H9 (cell line): ENCODE data around the gene WIPI1. TPM values are rescaled to one million over a fixed set of nuclear protein-coding genes. Genes with fewer than 3 reads are reported as not detected.

Experiments
- DNase-seq: peaks from one replicate; pipeline ENCODE4 v3.0.0-alpha.2; 2017
- H2AFZ ChIP-seq: one replicate; pipeline ENCODE4 v1.6.1; 2013; ENCODE audit warnings: mild to moderate bottlenecking, low read length, control low read depth, moderate library complexity
- H2AK5ac ChIP-seq: 2 replicates; pipeline ENCODE4 v1.6.1; 2013; ENCODE audit warnings: low read length, control low read depth, mixed read lengths; ENCODE audit not compliant: insufficient read length
- H2BK120ac ChIP-seq: one replicate; pipeline ENCODE4 v1.6.1; 2013; ENCODE audit warnings: low read depth, mild to moderate bottlenecking, low read length, control low read depth, inconsistent platforms; ENCODE audit not compliant: poor library complexity, severe bottlenecking
- H2BK12ac ChIP-seq: 2 replicates; pipeline ENCODE4 v1.6.1; 2013; ENCODE audit warnings: low read length, control low read depth, mixed read lengths, low read depth; ENCODE audit not compliant: insufficient read length
- H2BK15ac ChIP-seq: 2 replicates; pipeline ENCODE4 v1.6.1; 2013; ENCODE audit warnings: low read depth, low read length, control low read depth
- H2BK20ac ChIP-seq: one replicate; pipeline ENCODE4 v1.6.1; 2013; ENCODE audit warnings: low read depth, mild to moderate bottlenecking, low read length, control low read depth, inconsistent platforms; ENCODE audit not compliant: poor library complexity, severe bottlenecking
- H2BK5ac ChIP-seq: 2 replicates; pipeline ENCODE4 v1.6.1; 2013; ENCODE audit warnings: low read length, control low read depth, mixed read lengths; ENCODE audit not compliant: insufficient read length
- H3K14ac ChIP-seq: 2 replicates; pipeline ENCODE4 v1.6.1; 2013; ENCODE audit warnings: low read length, control low read depth; ENCODE audit not compliant: insufficient read depth
- H3K18ac ChIP-seq: 2 replicates; pipeline ENCODE4 v1.6.1; 2013; ENCODE audit warnings: low read depth, mild to moderate bottlenecking, mixed read lengths, low read length, control low read depth; ENCODE audit not compliant: insufficient read length
- H3K23ac ChIP-seq: 2 replicates; pipeline ENCODE4 v1.6.1; 2013; ENCODE audit warnings: low read length, control low read depth, mixed read lengths, low read depth; ENCODE audit not compliant: insufficient read length
- H3K23me2 ChIP-seq: 2 replicates; pipeline ENCODE4 v1.6.1; 2013; ENCODE audit warnings: low read depth, mild to moderate bottlenecking, mixed read lengths, low read length, control low read depth; ENCODE audit not compliant: insufficient read length, poor library complexity, severe bottlenecking
- H3K27ac ChIP-seq: 2 replicates; pipeline ENCODE4 v1.5.1; 2013; ENCODE audit warnings: low read length, control low read depth, mixed read lengths, low read depth; ENCODE audit not compliant: insufficient read length
- H3K27me3 ChIP-seq: 2 replicates; pipeline ENCODE4 v1.6.1; 2013; ENCODE audit warnings: low read length, control low read depth, inconsistent platforms; ENCODE audit not compliant: insufficient read depth
- H3K4ac ChIP-seq: 2 replicates; pipeline ENCODE4 v1.6.1; 2013; ENCODE audit warnings: low read depth, mild to moderate bottlenecking, control low read depth, inconsistent platforms, low read length, moderate library complexity
- H3K4me1 ChIP-seq: 2 replicates; pipeline ENCODE4 v1.6.1; 2013; ENCODE audit warnings: low read length, control low read depth, inconsistent platforms; ENCODE audit not compliant: insufficient read depth
- H3K4me2 ChIP-seq: 2 replicates; pipeline ENCODE4 v1.6.1; 2013; ENCODE audit warnings: low read length, control low read depth, mixed read lengths; ENCODE audit not compliant: insufficient read length, insufficient read depth
- H3K56ac ChIP-seq: 2 replicates; pipeline ENCODE4 v1.6.1; 2013; ENCODE audit warnings: low read depth, mild to moderate bottlenecking, mixed read lengths, low read length, control low read depth; ENCODE audit not compliant: insufficient read length
- H3K79me1 ChIP-seq: 2 replicates; pipeline ENCODE4 v1.6.1; 2013; ENCODE audit warnings: low read depth, mild to moderate bottlenecking, moderate library complexity, low read length, control low read depth, inconsistent platforms; ENCODE audit not compliant: insufficient read depth, poor library complexity, severe bottlenecking
- H3K79me2 ChIP-seq: 2 replicates; pipeline ENCODE4 v1.6.1; 2013; ENCODE audit warnings: low read length, control low read depth, inconsistent platforms; ENCODE audit not compliant: insufficient read depth
- H3K9ac ChIP-seq: 2 replicates; pipeline ENCODE4 v1.6.1; 2013; ENCODE audit warnings: low read length, control low read depth, mixed read lengths; ENCODE audit not compliant: insufficient read length; ENCODE audit errors: extremely low read depth
- H3K9me3 ChIP-seq: one replicate; pipeline ENCODE4 v1.6.1; 2013; ENCODE audit warnings: low read depth, low read length, inconsistent platforms; ENCODE audit not compliant: control insufficient read depth
- H3T11ph ChIP-seq: one replicate; pipeline ENCODE4 v1.6.1; 2013; ENCODE audit warnings: mild to moderate bottlenecking, low read length, control low read depth, inconsistent platforms
- H4K20me1 ChIP-seq: one replicate; pipeline ENCODE4 v1.6.1; 2013; ENCODE audit not compliant: control insufficient read depth, insufficient read length, insufficient read depth
- H4K5ac ChIP-seq: 2 replicates; pipeline ENCODE4 v1.6.1; 2013; ENCODE audit warnings: low read depth, mild to moderate bottlenecking, mixed read lengths, low read length, control low read depth; ENCODE audit not compliant: insufficient read length
- H4K8ac ChIP-seq: replicated peaks from 2 replicates; pipeline ENCODE4 v1.6.1; 2013; ENCODE audit warnings: low read length, control low read depth, mixed read lengths, low read depth; ENCODE audit not compliant: insufficient read length
- H4K91ac ChIP-seq: 2 replicates; pipeline ENCODE4 v1.6.1; 2013; ENCODE audit warnings: low read depth, mild to moderate bottlenecking, moderate library complexity, mixed read lengths, low read length, control low read depth; ENCODE audit not compliant: insufficient read length
- H3K27ac Mint-ChIP-seq, 3 experiments: 2 replicates in 2 of 3; 3 replicates in 1 of 3; pipeline ENCODE4 v1.8.0; 2020 to 2021; ENCODE audit warnings: mixed read lengths in 3 of 3, mild to moderate bottlenecking in 1 of 3, moderate library complexity in 1 of 3
- H3K27me3 Mint-ChIP-seq: 2 replicates; pipeline ENCODE4 v1.8.0; 2021; ENCODE audit warnings: low read depth, mild to moderate bottlenecking, moderate library complexity, mixed read lengths
- H3K36me3 Mint-ChIP-seq, 3 experiments: 2 replicates in 2 of 3; 3 replicates in 1 of 3; pipeline ENCODE4 v1.8.0; 2020 to 2021; ENCODE audit warnings: low read depth in 3 of 3, mixed read lengths in 3 of 3; ENCODE audit not compliant: insufficient read depth in 1 of 3
- H3K4me1 Mint-ChIP-seq, 2 experiments: 2 replicates each; pipeline ENCODE4 v1.8.0; 2020; ENCODE audit warnings: mixed read lengths in 2 of 2
- H3K4me3 Mint-ChIP-seq, 2 experiments: 2 replicates in 1 of 2; 3 replicates in 1 of 2; pipeline ENCODE4 v1.8.0; 2020 to 2021; ENCODE audit warnings: mild to moderate bottlenecking in 2 of 2, mixed read lengths in 2 of 2, moderate library complexity in 1 of 2
- H3K9me3 Mint-ChIP-seq, 2 experiments: 2 replicates in 1 of 2; 3 replicates in 1 of 2; pipeline ENCODE4 v1.8.0; 2020; ENCODE audit warnings: mild to moderate bottlenecking in 2 of 2, mixed read lengths in 2 of 2, moderate library complexity in 1 of 2
- CTCF ChIP-seq: fragments of 200-600 bp; sonication (generic); conservative IDR thresholded peaks from 3 replicates; pipeline ENCODE4 v1.8.0; 2021; ENCODE audit warnings: antibody characterized with exemption, mild to moderate bottlenecking
- WGBS: extraction: QIAGEN DNeasy Blood & Tissue Kit; methylation state at CpG from one replicate; pipeline ENCODE4 v1.1.7; 2013; ENCODE audit warnings: missing lambda C conversion rate, low lambda C conversion rate, mixed read lengths; ENCODE audit not compliant: insufficient read length; ENCODE audit errors: extremely low coverage; 5-methylcytosine and 5-hydroxymethylcytosine counted together
- total RNA-seq: library from RNA; stranded (reverse); gene quantifications from 2 replicates; pipeline ENCODE4 v1.2.1, GENCODE V29; 2021

Gene WIPI1
- total RNA-seq, 1 experiment from 2014 or later: 15.4 TPM

GRCh38 chr17:68433211-68433610, 24.1 kb downstream of the WIPI1 start:
- Mint-ChIP-seq H3K4me3 (no peak overlapping the region), H3K27me3 (no peaks in the 10 kb centered on the region), H3K36me3 (peaks cover 12 to 40% (median 33%) of the 10 kb centered on the region in 3 experiments; a peak in 6 of 7 replicates), H3K9me3 (no peaks in the 10 kb centered on the region), H3K27ac (no peak overlapping the region), H3K4me1 (peaks cover 5 to 9% of the 10 kb centered on the region in 2 experiments)
- Histone ChIP-seq H3K23ac (no peak overlapping the region), H4K20me1 (no peaks in the 10 kb centered on the region), H4K91ac (no peak overlapping the region), H2BK12ac (no peak overlapping the region), H4K8ac (no peak overlapping the region), H3K4me1 (no peaks in the 10 kb centered on the region), H2BK15ac (no peak overlapping the region), H3K14ac (no peak overlapping the region), H3K18ac (no peak overlapping the region), H3K9ac (no peak overlapping the region), H2BK5ac (no peak overlapping the region), H2BK20ac (no peak overlapping the region), H3K23me2 (no peaks in the 10 kb centered on the region), H4K5ac (no peak overlapping the region), H2AK5ac (no peak overlapping the region), H3K79me1 (no peaks in the 10 kb centered on the region), H3K9me3 (no peaks in the 10 kb centered on the region), H3K56ac (no peak overlapping the region), H3K27ac (no peak overlapping the region), H3K4ac (no peak overlapping the region), H2BK120ac (no peak overlapping the region), H3T11ph (no peak overlapping the region), H2AFZ (no peak overlapping the region), H3K4me2 (no peak overlapping the region), H3K79me2 (no peaks in the 10 kb centered on the region), H3K27me3 (no peaks in the 10 kb centered on the region)
- no peak for DNase-seq
- WGBS: no CpG with 5 or more reads among the region's 9 CpGs
- no peak for TF ChIP-seq CTCF
